ENCODE measurements around the gene PPP3CA. TPM values are rescaled to one million over a fixed set of nuclear protein-coding genes. Genes with fewer than 3 reads are reported as not detected.

The PPP3CA gene
- total and polyA plus RNA-seq, 2 experiments from 2014 or later, result 27.0 to 45.2 TPM

GRCh38 chr4:101199507-101200285 is 147.6 kb downstream of the PPP3CA start:
- Histone ChIP-seq H3K79me2 (replicated peaks; ENCODE audit: insufficient read depth) (peaks cover 7% of the 10 kb centered on the region; the same call in 1 of the 2 replicates), H3K9me2 (ENCODE audit: insufficient read depth) (no peaks in the 10 kb centered on the region), H3K36me3 (ENCODE audit: insufficient read depth) (no peaks in the 10 kb centered on the region), H3K4me2 (no peak overlapping the region), H3K27ac (ENCODE audit: low read depth) (no peak overlapping the region), H3K4me3 (no peak overlapping the region), H3K4me1 (ENCODE audit: insufficient read depth) (0 out of 2 replicates have a peak, but pooled peaks cover 4% of the 10 kb centered on the region), H3F3A (replicated peaks; ENCODE audit: low read depth) (no peaks in the 10 kb centered on the region), H4K20me1 (replicated peaks; ENCODE audit: insufficient read depth) (no peaks in the 10 kb centered on the region), H3K27me3 (ENCODE audit: insufficient read depth) (no peaks in the 10 kb centered on the region), H2AFZ (no peak overlapping the region)
- Mint-ChIP-seq H3K27ac (peak overlapping the region; percentile 27), H3K36me3 (ENCODE audit: low read depth) (no peaks in the 10 kb centered on the region), H3K27me3 (ENCODE audit: insufficient read depth, low read depth, poor library complexity) (no peaks in the 10 kb centered on the region), H3K4me3 (no peak overlapping the region), H3K4me1 (peaks cover 22% of the 10 kb centered on the region), H3K9me3 (no peaks in the 10 kb centered on the region)
- DNase-seq (ENCODE audit: low spot score), result no peak
- no peak for TF ChIP-seq EZH2 (IDR thresholded peaks at IDR 0.05; ENCODE audit: low read depth, unreplicated experiment)
- TF ChIP-seq JUNB (IDR thresholded peaks at IDR 0.05; ENCODE audit: unreplicated experiment), result no peak
- TF ChIP-seq CREB1 (CRISPR knock-in tag; IDR thresholded peaks at IDR 0.05; ENCODE audit: low read depth), result no peak
- TF ChIP-seq CTCF (conservative IDR thresholded peaks at IDR 0.05; ENCODE audit: low read depth in 2 of 2), result no peak
- no peak for TF ChIP-seq ZNF462 (CRISPR knock-in tag; IDR thresholded peaks at IDR 0.05)
- no peak for TF ChIP-seq EZH2phosphoT487 (IDR thresholded peaks at IDR 0.05; ENCODE audit: unreplicated experiment)
- no peak for TF ChIP-seq POLR2AphosphoS5 (IDR thresholded peaks at IDR 0.05; ENCODE audit: low read depth)
- no peak for TF ChIP-seq REST (IDR thresholded peaks at IDR 0.05; ENCODE audit: unreplicated experiment)
- no peak for TF ChIP-seq ETS1 (IDR thresholded peaks at IDR 0.05)
- no peak for TF ChIP-seq STAT1 (IDR thresholded peaks at IDR 0.05; ENCODE audit: unreplicated experiment)
- no peak for TF ChIP-seq NANOG (IDR thresholded peaks at IDR 0.05; ENCODE audit: borderline replicate concordance)
- no peak for TF ChIP-seq ZNF331 (CRISPR knock-in tag; IDR thresholded peaks at IDR 0.05; ENCODE audit: low read depth)
- no peak for TF ChIP-seq ZNF114 (CRISPR knock-in tag; IDR thresholded peaks at IDR 0.05)
- no peak for ATAC-seq
